Middle frontal gyrus (tissue), 1 donor: ENCODE data around the gene CACNA1C.

Experiments used
- DNase-seq: peaks from one replicate; pipeline ENCODE4 v3.0.0-alpha.2; 2015; ENCODE audit warnings: low spot score; ENCODE audit errors: extremely low spot score

The CACNA1C gene

GRCh38 chr12:2274733-2275132 is 221.9 kb downstream of the CACNA1C start:
- no peak for DNase-seq

DNA sequence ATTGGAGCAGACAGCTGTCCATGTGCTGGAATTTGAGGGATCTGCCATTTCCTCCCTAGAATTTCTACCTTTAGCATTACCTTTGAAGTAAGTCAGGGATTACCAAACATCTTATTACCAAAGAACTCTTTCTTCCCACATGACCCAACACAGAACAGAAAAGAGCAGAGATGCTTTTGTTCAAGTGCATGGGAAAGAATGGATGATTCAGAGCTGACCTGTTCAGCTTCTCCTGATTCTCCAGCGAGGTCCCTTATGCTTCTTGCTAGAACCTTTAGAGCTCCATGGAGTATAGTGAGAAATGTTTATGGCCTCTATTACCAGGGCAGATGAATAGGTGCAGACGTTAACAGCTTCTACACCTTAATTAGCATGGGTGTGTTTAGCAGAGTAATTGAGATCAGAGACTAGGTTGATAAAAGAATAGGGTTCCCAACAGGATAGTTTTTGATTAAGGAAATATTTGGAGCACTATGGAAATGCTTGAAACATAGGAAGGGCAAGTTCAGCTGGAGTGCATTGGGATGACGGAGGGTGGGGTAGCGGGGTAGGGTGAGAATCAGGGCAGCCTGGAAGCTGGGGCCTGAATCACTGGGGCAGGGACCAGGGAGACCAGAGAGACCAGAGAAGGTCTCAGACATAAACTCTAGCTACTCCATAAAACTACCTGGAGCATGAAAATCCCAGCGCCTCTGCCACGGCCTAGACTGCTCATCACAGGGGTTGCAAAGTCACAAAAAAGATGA is 223.7 kb downstream of the CACNA1C start:
- DNase-seq = no peak

- no peak for DNase-seq
Measured at GRCh38 chr12:2277492-2278155, 224.8 kb downstream of the CACNA1C start.

- no peak for DNase-seq
Measured at GRCh38 chr12:2281446-2281845, 228.7 kb downstream of the CACNA1C start.

GRCh38 chr12:2282318-2282717 is 229.5 kb downstream of the CACNA1C start:
- no peak for DNase-seq

DNA sequence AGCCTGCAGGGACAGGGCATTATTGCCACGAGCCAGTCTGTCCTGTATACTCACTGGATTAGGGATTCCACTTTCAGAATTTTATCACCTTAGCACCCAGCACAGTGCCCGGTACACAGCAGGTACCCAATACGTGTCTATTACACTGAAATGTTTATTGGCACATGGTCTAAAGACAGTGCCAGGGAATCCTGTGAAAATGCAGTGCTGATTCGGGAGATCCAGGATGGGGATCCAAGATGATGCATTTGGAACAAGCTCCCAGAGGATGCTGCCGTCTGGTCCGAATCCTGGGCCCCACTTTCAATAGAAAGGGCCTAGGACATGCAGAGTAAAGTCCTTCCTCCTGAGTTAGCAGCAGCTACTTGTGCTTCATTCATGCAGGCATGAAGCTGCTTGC is 230.7 kb downstream of the CACNA1C start:
- no peak for DNase-seq

- DNase-seq = no peak
Measured at GRCh38 chr12:2283916-2284315, 231.1 kb downstream of the CACNA1C start.

DNA sequence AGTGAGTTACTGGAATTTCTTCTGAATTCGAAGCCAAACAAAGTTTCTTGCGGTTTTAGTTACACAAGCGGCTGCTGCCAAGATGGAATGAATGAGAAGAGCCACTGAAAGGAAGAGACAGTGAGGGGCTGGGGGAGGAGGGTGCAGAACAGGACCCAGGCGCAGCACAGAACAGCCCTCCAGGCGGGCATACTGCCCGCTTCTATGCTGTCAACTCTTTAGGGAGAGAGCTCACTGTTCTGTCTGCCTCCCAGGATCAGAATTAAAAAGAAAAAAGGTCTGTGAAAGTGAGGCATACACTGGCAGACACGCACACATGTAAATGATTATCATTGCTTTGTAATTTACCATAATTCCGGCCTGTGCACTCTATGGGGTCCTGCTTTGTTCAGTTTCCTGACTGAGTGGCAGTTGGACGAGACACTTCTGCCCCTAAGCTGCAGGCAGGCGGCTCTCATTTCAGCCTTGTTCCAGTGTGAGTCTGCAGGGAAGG is 231.6 kb downstream of the CACNA1C start:
- no peak for DNase-seq

GRCh38 chr12:2284857-2285256 is 232.1 kb downstream of the CACNA1C start:
- no peak for DNase-seq

DNA sequence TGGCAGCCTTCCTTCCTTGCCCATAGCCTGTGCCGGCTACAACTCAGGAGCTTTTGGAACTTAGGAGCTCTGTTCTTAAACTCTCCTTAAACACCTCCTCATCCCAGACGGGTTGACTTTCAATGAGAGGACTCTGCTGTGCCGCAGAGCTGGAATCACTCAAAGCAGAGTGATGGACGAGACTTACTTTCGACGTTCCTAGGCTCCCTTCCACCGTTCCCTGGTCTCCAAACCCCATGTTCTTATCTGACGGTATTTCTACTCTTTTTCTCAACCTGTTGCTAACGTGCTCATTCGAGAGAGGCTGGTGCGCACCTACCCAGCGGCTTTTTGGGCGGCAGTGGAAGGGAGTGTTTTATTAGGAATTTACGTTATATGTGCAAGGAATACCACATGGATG is 232.7 kb downstream of the CACNA1C start:
- DNase-seq = no peak

DNA sequence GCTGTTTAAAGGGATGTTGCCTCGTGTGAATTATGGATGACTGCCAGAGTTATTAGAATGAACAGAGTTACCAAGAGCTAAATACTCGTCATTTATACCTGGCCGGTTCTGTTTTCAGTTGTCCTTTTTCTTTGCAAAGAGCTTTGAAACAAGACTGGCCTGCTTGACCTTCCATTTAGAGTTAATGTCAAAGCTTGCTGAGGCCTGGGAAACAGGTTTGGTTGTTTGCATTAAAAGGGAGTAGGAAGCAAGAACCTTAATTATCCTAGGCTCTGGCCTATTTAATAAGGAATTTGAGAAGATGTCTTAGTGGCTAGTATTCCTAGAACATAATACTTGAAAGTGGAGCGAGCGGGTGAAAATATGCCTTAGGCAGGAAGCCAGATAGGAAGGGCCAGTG is 233.3 kb downstream of the CACNA1C start:
- no peak for DNase-seq

GRCh38 chr12:2286461-2287131 is 233.8 kb downstream of the CACNA1C start:
- no peak for DNase-seq

GRCh38 chr12:2287151-2287550 is 234.4 kb downstream of the CACNA1C start:
- DNase-seq = no peak

GRCh38 chr12:2287589-2287988 is 234.8 kb downstream of the CACNA1C start:
- no peak for DNase-seq

DNA sequence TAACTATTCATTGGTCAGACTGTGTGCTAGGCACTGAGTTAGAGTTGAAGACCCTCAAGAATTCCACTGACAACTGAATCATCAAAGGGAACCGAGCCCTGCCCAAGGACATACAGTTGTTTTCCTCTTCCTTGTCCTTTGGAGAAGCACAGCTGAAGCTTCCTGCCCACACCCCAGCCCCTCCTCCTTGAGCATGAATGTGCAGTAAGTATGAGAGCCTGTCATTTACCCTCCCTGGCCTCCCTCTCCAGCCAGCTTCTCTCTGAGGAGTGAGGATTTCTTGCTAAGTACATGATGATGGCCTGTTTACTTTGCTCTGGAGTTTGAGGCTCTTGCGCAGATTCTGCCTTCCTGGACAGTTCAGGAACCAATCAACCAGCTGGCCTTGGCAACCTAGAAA is 235.2 kb downstream of the CACNA1C start:
- DNase-seq = no peak

DNA sequence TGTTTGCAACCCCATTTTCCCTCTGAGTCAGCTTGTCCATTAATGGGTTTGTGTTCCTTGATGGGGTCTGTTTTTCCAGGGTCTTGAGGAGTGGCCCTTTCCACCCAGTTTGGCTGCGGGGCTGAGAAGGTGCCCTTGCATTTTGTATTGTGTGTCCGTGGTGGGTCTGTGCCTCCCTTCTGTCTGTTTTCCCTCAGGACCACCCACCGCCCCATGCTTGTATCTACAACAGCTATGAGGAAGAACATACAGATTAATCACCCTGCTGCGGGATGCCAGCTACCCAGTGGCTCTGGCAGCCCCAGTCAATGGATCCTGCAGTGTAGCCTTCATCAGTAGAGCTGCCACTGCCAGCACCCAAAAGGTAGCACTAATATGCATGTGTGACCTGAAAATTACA is 235.7 kb downstream of the CACNA1C start:
- DNase-seq = no peak

GRCh38 chr12:2288875-2289274 is 236.1 kb downstream of the CACNA1C start:
- no peak for DNase-seq

GRCh38 chr12:2289525-2289924 is 236.7 kb downstream of the CACNA1C start:
- DNase-seq = no peak

DNA sequence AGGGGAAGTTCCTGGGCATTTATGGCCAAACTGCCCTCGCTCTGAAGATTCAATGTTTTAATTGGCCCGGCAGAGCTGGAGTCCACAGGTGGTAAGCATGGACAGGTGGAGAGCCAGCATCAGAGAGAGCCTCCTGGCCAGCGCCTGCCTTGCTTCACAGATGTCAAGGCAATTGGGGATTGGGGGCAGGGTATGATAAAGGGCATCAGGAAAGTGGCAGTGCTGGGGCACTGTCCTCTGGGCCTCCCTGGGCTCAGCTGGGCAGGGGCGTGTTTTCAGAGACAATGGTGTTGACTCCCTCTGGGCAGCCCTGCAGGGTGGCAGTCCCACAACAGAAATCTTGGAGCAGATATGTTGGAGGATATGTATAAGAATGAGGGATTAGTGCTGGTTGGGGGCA is 237.3 kb downstream of the CACNA1C start:
- no peak for DNase-seq

GRCh38 chr12:2290516-2291065 is 237.8 kb downstream of the CACNA1C start:
- no peak for DNase-seq

DNA sequence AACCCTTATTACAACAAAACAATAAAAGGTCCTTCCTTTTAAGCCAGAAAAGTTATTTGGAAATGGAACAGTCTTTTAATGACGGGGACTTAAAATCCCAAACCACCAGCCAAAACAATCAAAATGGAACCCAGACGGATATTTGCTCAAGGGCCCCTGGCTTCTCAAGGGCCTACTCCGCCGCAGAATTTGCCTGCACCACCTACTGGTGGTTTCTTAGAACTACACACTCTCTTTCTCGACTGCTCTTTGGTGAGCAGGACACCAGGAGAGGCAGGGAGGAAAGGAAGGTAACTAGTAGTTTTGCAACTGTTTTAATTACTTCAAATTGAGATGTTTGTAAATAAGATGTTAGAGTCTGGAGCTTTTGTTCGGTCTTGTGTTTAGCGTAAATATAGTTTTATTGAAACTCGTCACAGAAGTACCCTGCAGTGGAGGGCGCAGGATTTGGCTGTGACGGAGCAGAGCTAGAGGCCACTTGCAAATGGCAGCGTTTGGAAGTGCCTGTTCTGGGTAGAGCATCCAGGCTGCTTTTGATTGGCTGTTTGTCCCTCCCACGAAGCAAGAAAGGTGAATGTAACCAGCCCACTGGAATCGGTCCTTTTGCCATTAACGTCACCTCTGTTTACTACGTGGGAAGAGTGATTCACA is 238.5 kb downstream of the CACNA1C start:
- no peak for DNase-seq

DNA sequence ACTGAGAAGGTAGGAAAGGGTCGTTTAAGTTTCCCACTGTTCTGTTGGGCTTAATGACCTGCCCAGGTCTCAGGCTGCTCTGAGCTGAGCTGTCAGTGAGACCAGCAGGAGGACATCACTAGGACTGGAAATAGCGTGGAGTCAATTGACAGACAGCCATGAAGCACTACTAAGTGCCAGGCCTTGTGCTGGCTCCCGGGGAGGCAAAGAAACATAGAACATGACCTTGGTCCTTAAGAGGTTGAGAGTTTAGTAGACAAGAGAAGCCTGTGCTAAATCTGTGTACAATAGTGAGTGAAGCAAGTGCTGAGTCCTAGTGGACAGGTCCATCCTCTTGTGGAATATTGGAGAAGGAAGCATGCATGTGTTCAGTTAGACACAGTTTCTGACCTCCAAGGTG is 239.2 kb downstream of the CACNA1C start:
- DNase-seq = no peak
